GM12892 (cell line): ENCODE measurements around the gene TECPR1.

Experiments
- DNase-seq: peaks from one replicate; pipeline ENCODE4 v3.0.0; 2011; ENCODE audit not compliant: insufficient read length
- FAIRE-seq: peaks from 2 replicates; lab custom pipeline; 2011; peaks lifted over from hg19 to GRCh38; lab: Jason Lieb, UNC
- POLR2A ChIP-seq: IDR thresholded peaks from 2 replicates; pipeline ENCODE4 v1.6.1; 2011; ENCODE audit warnings: low read depth, low read length, control low read depth
- POLR2AphosphoS5 ChIP-seq: IDR thresholded peaks from 2 replicates; pipeline ENCODE4 v1.6.1; 2011; ENCODE audit warnings: low read depth, low read length, control low read depth
- TAF1 ChIP-seq: IDR thresholded peaks from 2 replicates; pipeline ENCODE4 v1.6.1; 2011; ENCODE audit warnings: low read depth, mild to moderate bottlenecking, control low read depth, low read length, borderline replicate concordance

Gene TECPR1

GRCh38 chr7:98280791-98281756 is 29.0 kb upstream of the TECPR1 start, which contains the start of gene BRI3:
Gene BRI3, plus strand, starts transcription at chr7:98281686. Its CDS starts 110 bp downstream, at chr7:98281796.
- FAIRE-seq: peak; percentile 70

GRCh38 chr7:98280296-98280695 is 28.3 kb upstream of the TECPR1 start:
- FAIRE-seq (no peak), DNase-seq (no peak)
- no peak for TF ChIP-seq POLR2A
- TF ChIP-seq TAF1: no peak
- no peak for TF ChIP-seq POLR2AphosphoS5

More at GRCh38 chr7:98280791-98281756, 29.0 kb upstream of the TECPR1 start, which contains the start of gene BRI3:
- TF ChIP-seq POLR2A: peak; percentile 55
- no peak for TF ChIP-seq POLR2AphosphoS5
- 0 out of 2 replicates have a peak, but pooled peaks have one; percentile 10 for TF ChIP-seq TAF1
- peak; percentile 92 for DNase-seq

GRCh38 chr7:98278936-98279335 is 26.9 kb upstream of the TECPR1 start:
- TF ChIP-seq POLR2A: no peak
- no peak for TF ChIP-seq POLR2AphosphoS5
- no peak for TF ChIP-seq TAF1
- FAIRE-seq: no peak
- DNase-seq: no peak

- no peak for FAIRE-seq
- no peak for DNase-seq
- TF ChIP-seq POLR2AphosphoS5: no peak
- TF ChIP-seq POLR2A: no peak
- TF ChIP-seq TAF1: no peak
These were observed 26.4 kb upstream of the TECPR1 start for GRCh38 chr7:98278408-98278807.

GRCh38 chr7:98276241-98276761 is 24.3 kb upstream of the TECPR1 start:
- DNase-seq: no peak
- no peak for TF ChIP-seq POLR2AphosphoS5
- TF ChIP-seq TAF1: no peak
- no peak for TF ChIP-seq POLR2A
- FAIRE-seq: no peak

- no peak for DNase-seq
- TF ChIP-seq POLR2A: no peak
- no peak for TF ChIP-seq TAF1
- no peak for TF ChIP-seq POLR2AphosphoS5
- no peak for FAIRE-seq
These were observed 15.3 kb upstream of the TECPR1 start for GRCh38 chr7:98267303-98267702.

GRCh38 chr7:98266840-98267239 is 14.8 kb upstream of the TECPR1 start:
- no peak for TF ChIP-seq POLR2A
- TF ChIP-seq TAF1: no peak
- TF ChIP-seq POLR2AphosphoS5: no peak
- FAIRE-seq: no peak

GRCh38 chr7:98265841-98266271 is 13.8 kb upstream of the TECPR1 start:
- DNase-seq: no peak
- FAIRE-seq: no peak
- TF ChIP-seq POLR2A (no peak), POLR2AphosphoS5 (no peak), TAF1 (no peak)

More at GRCh38 chr7:98266840-98267239, 14.8 kb upstream of the TECPR1 start:
- no peak for DNase-seq

GRCh38 chr7:98257701-98258100 is 5.7 kb upstream of the TECPR1 start:
- FAIRE-seq (no peak), DNase-seq (no peak)
- no peak for TF ChIP-seq POLR2AphosphoS5
- TF ChIP-seq POLR2A: no peak
- TF ChIP-seq TAF1: no peak

GRCh38 chr7:98256431-98256830 is 4.4 kb upstream of the TECPR1 start:
- TF ChIP-seq POLR2AphosphoS5 (no peak), TAF1 (no peak), POLR2A (no peak)
- DNase-seq (no peak), FAIRE-seq (no peak)

- FAIRE-seq: no peak
- no peak for DNase-seq
- TF ChIP-seq POLR2AphosphoS5 (no peak), POLR2A (no peak), TAF1 (no peak)
These were observed 3.0 kb upstream of the TECPR1 start for GRCh38 chr7:98254951-98255610.
